DMS 273 treated with DMSO at 0.1 percent for 48 hours (cell line): Measurements from ENCODE around the gene ATP6V0C.

Experiments
- DNase-seq: peaks from one replicate; lab custom pipeline; 2025; lab: John Stamatoyannopoulos, UW

Gene ATP6V0C

DNA sequence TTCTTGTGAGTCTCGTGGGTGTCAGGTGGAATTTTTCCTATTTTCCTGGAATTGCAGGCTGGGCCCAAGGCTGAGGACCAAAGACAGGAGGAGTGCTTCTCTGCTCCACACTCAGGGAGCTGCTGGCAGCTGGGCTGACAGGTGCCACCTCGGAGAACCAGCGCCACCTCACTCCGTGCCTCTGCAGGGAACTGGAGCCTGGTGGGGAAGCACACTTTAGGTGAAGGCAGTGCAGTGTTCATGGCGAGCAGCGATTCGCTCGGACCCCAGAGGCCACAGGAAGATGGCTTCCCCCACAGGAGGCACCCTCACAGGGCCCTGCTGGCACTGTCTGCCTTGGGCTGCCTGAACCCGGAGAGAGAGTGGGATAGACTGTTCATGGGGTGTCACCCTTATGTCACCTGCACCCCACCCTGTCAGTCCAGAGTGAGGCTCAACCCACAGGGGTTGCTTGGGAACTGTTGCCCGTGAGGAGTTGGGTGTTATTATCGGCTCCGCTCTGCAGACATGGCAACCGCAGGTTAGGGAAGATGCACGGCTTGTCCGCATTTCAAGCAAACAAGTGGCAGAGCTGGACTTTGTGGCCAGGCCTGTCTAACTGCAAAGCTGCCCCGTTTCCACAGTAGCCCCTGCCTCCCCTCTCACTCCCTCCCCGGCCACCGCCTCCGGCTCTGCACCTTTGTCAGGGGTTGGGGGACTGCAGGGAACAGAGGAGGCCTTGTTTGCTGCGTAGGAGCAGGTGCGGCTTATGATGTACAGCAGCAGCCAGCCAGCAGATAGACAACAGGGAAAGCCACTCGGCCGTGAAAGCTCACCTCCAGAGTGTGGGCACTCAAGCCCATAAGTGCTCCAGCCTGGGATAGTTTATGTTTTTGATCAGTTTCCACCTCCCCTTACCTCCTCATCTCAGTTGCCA is 23.3 kb upstream of the ATP6V0C start:
- DNase-seq, result no peak

GRCh38 chr16:2492292-2492691 is 21.5 kb upstream of the ATP6V0C start:
- DNase-seq, result no peak

DNA sequence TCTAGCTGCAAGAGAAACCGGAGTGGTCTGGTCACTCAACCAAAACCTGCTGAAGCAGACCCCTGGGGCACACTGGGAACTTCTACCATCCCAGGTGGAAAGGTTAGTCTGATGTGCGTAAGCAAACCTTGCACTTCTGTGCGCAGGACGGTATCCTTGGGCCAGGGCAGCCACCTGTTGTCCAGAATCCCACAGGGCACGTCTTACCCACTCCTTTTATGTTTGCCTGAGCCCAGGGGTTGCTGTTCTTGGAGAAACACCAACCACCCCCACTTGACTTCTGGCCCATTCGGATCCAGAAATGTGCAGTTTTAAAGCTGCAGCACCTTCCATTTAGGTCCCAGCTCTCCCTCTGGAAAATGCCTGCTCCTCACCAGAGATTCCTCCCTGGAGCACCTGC is 20.1 kb upstream of the ATP6V0C start:
- no peak for DNase-seq

DNA sequence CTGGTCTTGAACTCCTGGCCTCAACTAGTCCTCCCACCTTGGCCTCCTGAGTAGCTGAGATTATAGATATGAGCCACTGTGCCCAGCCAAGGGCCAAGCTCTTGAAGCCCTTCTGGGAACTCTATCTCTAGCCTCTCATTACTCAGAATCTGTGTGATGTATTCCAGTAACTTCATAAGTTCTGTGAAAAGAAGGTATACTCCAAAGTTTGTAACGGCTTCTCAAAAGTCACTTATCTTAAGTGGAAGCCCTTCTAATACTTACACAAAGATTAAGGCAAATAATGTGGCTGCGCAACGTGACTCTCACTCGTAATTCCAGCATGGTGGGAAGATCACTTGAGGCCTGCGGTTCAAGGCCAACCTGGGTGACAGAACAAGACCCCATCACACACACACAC is 19.1 kb upstream of the ATP6V0C start:
- no peak for DNase-seq

- no peak for DNase-seq
Measured at GRCh38 chr16:2495041-2495440, 18.7 kb upstream of the ATP6V0C start.

- no peak for DNase-seq
Measured at GRCh38 chr16:2496223-2497115, 17.3 kb upstream of the ATP6V0C start.

GRCh38 chr16:2497116-2497630 is 16.6 kb upstream of the ATP6V0C start:
- DNase-seq, result peak; percentile 65

- no peak for DNase-seq
Measured at GRCh38 chr16:2497695-2498484, 15.9 kb upstream of the ATP6V0C start.

GRCh38 chr16:2498531-2499253 is 15.1 kb upstream of the ATP6V0C start:
- no peak for DNase-seq

DNA sequence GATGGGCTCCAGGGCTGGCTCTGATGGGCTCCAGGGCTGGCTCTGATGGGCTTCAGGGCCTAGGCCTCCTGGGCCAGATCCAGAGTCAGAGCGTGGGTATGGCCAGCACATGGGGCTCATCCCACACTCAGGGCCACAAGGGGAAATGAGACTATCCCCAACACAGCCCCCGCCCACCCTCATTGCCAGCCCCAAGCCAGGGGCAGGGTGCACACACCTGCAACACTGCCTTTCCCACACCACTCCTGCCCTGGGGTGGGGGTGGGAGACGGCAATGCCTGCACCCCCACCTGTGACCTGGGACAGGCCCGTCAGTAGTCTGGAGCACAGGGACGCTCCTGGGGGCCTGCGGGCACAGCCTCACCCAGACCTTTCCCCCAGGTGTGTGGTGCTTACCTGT is 14.3 kb upstream of the ATP6V0C start:
- no peak for DNase-seq

DNA sequence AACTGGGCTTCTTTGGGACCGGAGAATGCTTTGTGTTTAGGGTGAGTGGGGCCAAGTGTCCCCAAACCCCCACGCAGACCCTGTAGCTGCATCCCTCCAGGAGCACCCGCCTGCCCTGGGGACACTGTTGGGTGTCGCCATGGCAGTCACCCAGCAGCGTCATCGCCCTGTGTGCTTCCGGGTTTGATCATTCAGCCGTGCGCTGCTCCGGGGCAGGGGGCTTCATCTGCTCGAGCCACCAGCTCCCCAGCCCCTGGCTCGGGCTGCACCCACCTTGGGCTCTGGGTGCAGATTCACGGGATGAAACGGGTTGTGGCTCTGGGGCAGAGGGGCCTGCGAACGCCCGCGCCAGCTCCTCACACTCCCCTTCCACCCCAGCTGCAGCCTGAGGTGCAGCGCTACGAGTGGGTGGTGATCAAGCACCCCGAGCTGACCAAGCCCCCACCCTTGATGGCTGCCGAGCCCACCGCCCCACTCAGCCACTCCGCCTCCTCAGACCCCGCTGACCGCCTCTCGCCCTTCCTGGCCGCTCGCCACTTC is 13.8 kb upstream of the ATP6V0C start:
- DNase-seq, result no peak

DNA sequence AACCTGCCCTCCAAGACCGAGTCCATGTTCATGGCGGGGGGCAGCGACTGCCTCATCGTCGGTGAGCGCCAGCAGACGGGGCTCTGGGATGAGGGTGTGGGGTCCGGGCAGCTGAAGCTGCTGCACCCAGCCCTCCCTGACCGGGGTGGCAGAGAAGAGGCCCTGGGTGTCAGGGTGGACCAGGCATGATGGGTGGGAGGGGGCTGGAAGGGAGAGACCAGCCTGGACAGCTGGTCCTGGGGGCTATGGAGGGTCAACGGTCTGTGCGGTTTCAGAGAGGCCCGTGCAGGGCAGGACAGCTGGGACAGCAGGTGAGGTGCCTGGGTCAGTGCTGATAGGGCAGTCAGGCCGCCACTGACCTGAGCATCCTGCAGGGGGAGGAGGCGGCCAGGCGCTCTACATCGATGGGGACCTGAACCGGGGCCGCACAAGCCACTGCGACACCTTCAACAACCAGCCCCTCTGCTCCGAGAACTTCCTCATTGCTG is 13.3 kb upstream of the ATP6V0C start:
- no peak for DNase-seq

GRCh38 chr16:2500918-2501750 is 12.6 kb upstream of the ATP6V0C start:
- DNase-seq, result peak; percentile 30

GRCh38 chr16:2501946-2502895 is 11.5 kb upstream of the ATP6V0C start:
- no peak for DNase-seq

GRCh38 chr16:2505695-2506094 is 8.1 kb upstream of the ATP6V0C start:
- DNase-seq, result no peak

GRCh38 chr16:2507052-2507659 is 6.6 kb upstream of the ATP6V0C start:
- no peak for DNase-seq

- DNase-seq, result no peak
Measured at GRCh38 chr16:2507665-2508064, 6.1 kb upstream of the ATP6V0C start.

- DNase-seq, result no peak
Measured at GRCh38 chr16:2508722-2509400, 4.9 kb upstream of the ATP6V0C start.
